Keratinocyte (primary cell): ENCODE results near the gene GRWD1. TPM values are rescaled to one million over a fixed set of nuclear protein-coding genes. Genes with fewer than 3 reads are reported as not detected.
"Not testable (repeated sequence)": the region's sequence is repeated elsewhere in the genome, so short reads cannot be mapped to it uniquely, and the experiment has no call there.

Experiments
- DNase-seq: peaks from one replicate; pipeline ENCODE4 v3.0.0-alpha.2; 2011; ENCODE audit warnings: low read depth, missing footprints, low spot score
- FAIRE-seq: peaks from 2 replicates; lab custom pipeline; 2011; peaks lifted over from hg19 to GRCh38; lab: Jason Lieb, UNC
- H2AFZ ChIP-seq: 2 replicates; pipeline ENCODE4 v1.6.0; 2012; ENCODE audit warnings: low read length, control low read depth, inconsistent platforms; ENCODE audit not compliant: control insufficient read depth
- H3K27ac ChIP-seq: 2 replicates; pipeline ENCODE4 v1.5.1; 2011; ENCODE audit warnings: low read length; ENCODE audit not compliant: control insufficient read depth, insufficient read depth
- H3K27me3 ChIP-seq: 3 replicates; pipeline ENCODE4 v1.6.0; 2011; ENCODE audit warnings: low read length; ENCODE audit not compliant: control insufficient read depth, insufficient read depth; ENCODE audit errors: extremely low read depth
- H3K36me3 ChIP-seq, 2 experiments: 2 replicates in 1 of 2; 3 replicates in 1 of 2; pipeline ENCODE4 v1.5.1; 2011; ENCODE audit warnings: low read length in 2 of 2, mild to moderate bottlenecking in 1 of 2; ENCODE audit not compliant: control insufficient read depth in 2 of 2, insufficient read depth in 2 of 2; ENCODE audit errors: extremely low read depth in 1 of 2
- H3K4me1 ChIP-seq: 3 replicates; pipeline ENCODE4 v1.5.1; 2011; ENCODE audit warnings: low read length; ENCODE audit not compliant: control insufficient read depth, insufficient read depth; ENCODE audit errors: extremely low read depth
- H3K4me2 ChIP-seq: 3 replicates; pipeline ENCODE4 v1.6.0; 2011; ENCODE audit warnings: low read depth, low read length; ENCODE audit not compliant: control insufficient read depth, insufficient read depth; ENCODE audit errors: extremely low read depth
- H3K4me3 ChIP-seq, 3 experiments: fragments of 200-600 bp in 1 of 3; sonication (generic) in 1 of 3; 2 replicates in 2 of 3; 3 replicates in 1 of 3; pipeline ENCODE4 v1.5.1; 2011 to 2016; ENCODE audit warnings: low read length in 3 of 3, mild to moderate bottlenecking in 3 of 3, control low read depth in 2 of 3, inconsistent platforms in 1 of 3, low read depth in 1 of 3, mixed read lengths in 1 of 3, mixed run types in 1 of 3, moderate library complexity in 1 of 3; ENCODE audit not compliant: control insufficient read depth in 2 of 3, insufficient read depth in 2 of 3; ENCODE audit errors: extremely low read depth in 1 of 3
- H3K79me2 ChIP-seq: 2 replicates; pipeline ENCODE4 v1.6.0; 2012; ENCODE audit warnings: low read length; ENCODE audit not compliant: control insufficient read depth, insufficient read depth
- H3K9ac ChIP-seq: 3 replicates; pipeline ENCODE4 v1.6.0; 2011; ENCODE audit warnings: low read length; ENCODE audit not compliant: control insufficient read depth, insufficient read depth; ENCODE audit errors: extremely low read depth
- H3K9me1 ChIP-seq: 3 replicates; pipeline ENCODE4 v1.6.0; 2011; ENCODE audit warnings: low read length; ENCODE audit not compliant: control insufficient read depth, insufficient read depth; ENCODE audit errors: extremely low read depth
- H3K9me3 ChIP-seq: 2 replicates; pipeline ENCODE4 v1.5.1; 2012; ENCODE audit warnings: low read depth, low read length; ENCODE audit not compliant: control insufficient read depth
- H4K20me1 ChIP-seq: 3 replicates; pipeline ENCODE4 v1.6.0; 2011; ENCODE audit warnings: low read length; ENCODE audit not compliant: control insufficient read depth, insufficient read depth; ENCODE audit errors: extremely low read depth
- CTCF ChIP-seq, 3 experiments: IDR thresholded peaks in 1 of 3; conservative IDR thresholded peaks in 1 of 3; optimal IDR thresholded peaks in 1 of 3; 2 replicates in 2 of 3; 3 replicates in 1 of 3; pipeline versions ENCODE3 to v1.5.1; 2011; ENCODE audit warnings: low read length in 3 of 3, mild to moderate bottlenecking in 3 of 3, moderate library complexity in 2 of 3, control low read depth in 1 of 3, inconsistent platforms in 1 of 3; ENCODE audit not compliant: insufficient read depth in 2 of 3; ENCODE audit errors: extremely low read depth in 1 of 3
- EZH2 ChIP-seq: IDR thresholded peaks from one replicate; pipeline ENCODE4 v1.6.1; 2012; ENCODE audit warnings: inconsistent platforms, mild to moderate bottlenecking, low read length, moderate library complexity
- dilution Hi-C: fragments of 300-500 bp; cut with MboI; formaldehyde crosslinking; loops from one replicate; pipeline ENCODE4 v1.7.0; 2020; ENCODE audit warnings: low sequenced_read_pairs; ENCODE audit not compliant: extremely low pct_ligation_motif_present
- polyA plus RNA-seq, 5 experiments: library from polyadenylated mRNA; depleted of rRNA in 3 of 5; stranded (reverse) in 3 of 5; stranded (forward) in 1 of 5; unstranded in 1 of 5; fragments of >200 nt; gene quantifications; 1 replicate in 1 of 5; 2 replicates in 3 of 5; 3 replicates in 1 of 5; pipeline versions ENCODE4 v1.2.1 to v1.2.3, GENCODE V29; 2011 to 2012; ENCODE audit warnings: missing spikeins in 2 of 5, low read depth in 1 of 5, low replicate concordance in 1 of 5

The GRWD1 gene
- polyA plus RNA-seq, 1 donor (not counting 4 experiments of a cell fraction or from before 2014, with no cell fraction given) = 26.1 TPM

DNA sequence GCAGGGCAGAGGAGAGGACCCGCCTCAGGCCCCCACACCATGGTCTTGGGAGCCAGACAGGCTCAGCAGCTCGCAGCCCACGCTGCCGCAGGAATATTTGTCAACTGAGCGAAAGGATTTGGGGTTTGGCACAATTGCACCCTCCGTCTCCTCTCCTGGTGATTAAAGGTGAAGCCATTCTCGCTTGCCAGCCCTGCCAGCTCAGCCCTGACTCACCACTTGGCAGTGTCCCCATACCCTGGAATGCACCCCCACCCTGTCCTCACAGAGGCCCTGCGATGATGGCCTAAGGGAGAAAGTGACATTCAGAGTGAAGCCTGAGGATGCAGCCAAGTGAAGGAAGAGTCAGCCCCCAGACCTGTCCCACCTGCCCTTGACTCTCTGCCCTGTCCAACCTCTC lies 42.2 kb downstream of the GRWD1 start:
- peaks cover 30% of the 10 kb centered on the region for H3K4me1 ChIP-seq
- peak overlapping the region in 2 of 3 experiments; percentile 29 to 34 for H3K4me3 ChIP-seq
- no peaks in the 10 kb centered on the region for H3K27me3 ChIP-seq
- H3K9me1 ChIP-seq = peaks cover 2% of the 10 kb centered on the region
- peak overlapping the region; percentile 53 for H3K9ac ChIP-seq
- DNase-seq = peak; percentile 81
- no peaks in the 10 kb centered on the region for H4K20me1 ChIP-seq
- H2AFZ ChIP-seq = no peak overlapping the region
- TF ChIP-seq CTCF (optimal IDR thresholded peaks at IDR 0.05 in 1 of 3, IDR thresholded peaks at IDR 0.05 in 1 of 3, conservative IDR thresholded peaks at IDR 0.05 in 1 of 3; ENCODE audit: extremely low read depth in 1 of 3, insufficient read depth in 2 of 3, low read length in 3 of 3) (no peak), EZH2 (no peak)
- peak overlapping the region; percentile 81 for H3K27ac ChIP-seq
- no peaks in the 10 kb centered on the region for H3K36me3 ChIP-seq
- dilution Hi-C loops = no loop called here
- H3K79me2 ChIP-seq = no peaks in the 10 kb centered on the region
- peak; percentile 94 for FAIRE-seq
- H3K4me2 ChIP-seq = peak overlapping the region; percentile 93
- H3K9me3 ChIP-seq = no peaks in the 10 kb centered on the region

- H3K27me3 ChIP-seq, H3K79me2 ChIP-seq, DNase-seq, H3K9me3 ChIP-seq, dilution Hi-C loops, H2AFZ ChIP-seq, H3K36me3 ChIP-seq, H4K20me1 ChIP-seq, H3K4me3 ChIP-seq, FAIRE-seq, H3K9me1 ChIP-seq: not testable (repeated sequence)
- peak overlapping the region; percentile 93 for H3K4me2 ChIP-seq
- H3K4me1 ChIP-seq = peaks cover 30% of the 10 kb centered on the region
- peak overlapping the region; percentile 81 for H3K27ac ChIP-seq
- peak overlapping the region; percentile 41 for H3K9ac ChIP-seq
Observed at GRCh38 chr19:48488478-48488877, 42.7 kb downstream of the GRWD1 start.

DNA sequence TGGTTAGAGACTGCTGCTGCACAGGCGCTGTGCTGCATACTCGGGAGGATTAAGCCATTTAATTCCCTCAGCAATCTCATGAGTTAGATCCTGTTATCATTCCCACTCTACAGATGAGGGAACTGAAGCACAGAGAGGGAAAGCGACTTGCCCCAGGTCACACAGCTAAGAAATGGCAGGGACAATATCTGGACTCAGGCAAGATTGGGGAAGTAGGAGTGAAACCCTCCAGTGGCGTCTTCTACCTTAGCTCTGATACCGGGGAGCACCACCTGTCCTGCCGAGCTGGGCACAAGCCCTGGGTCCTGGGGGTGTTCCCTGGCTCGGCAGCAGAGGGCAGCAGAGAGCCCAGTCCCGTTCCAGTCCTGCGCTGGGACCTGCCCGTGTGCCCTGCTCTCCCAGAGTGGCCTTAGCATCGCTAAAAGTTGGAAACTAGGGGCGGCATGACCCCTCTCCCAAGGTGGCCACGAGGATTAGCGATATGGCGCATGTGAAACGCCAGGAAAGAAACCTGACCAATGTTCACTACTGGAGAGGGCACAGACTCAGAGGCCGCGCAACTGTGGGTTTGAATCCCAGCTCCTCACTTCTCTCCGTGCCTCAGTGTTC lies 43.9 kb downstream of the GRWD1 start:
- H3K4me2 ChIP-seq = no peak overlapping the region
- dilution Hi-C loops = no loop called here
- H3K27me3 ChIP-seq = no peaks in the 10 kb centered on the region
- peaks cover 2% of the 10 kb centered on the region for H3K9me1 ChIP-seq
- H3K9ac ChIP-seq = no peak overlapping the region
- DNase-seq (no peak), FAIRE-seq (peak; percentile 63)
- H3K9me3 ChIP-seq = no peaks in the 10 kb centered on the region
- no peaks in the 10 kb centered on the region for H3K36me3 ChIP-seq
- no peaks in the 10 kb centered on the region for H3K79me2 ChIP-seq
- no peak overlapping the region for H2AFZ ChIP-seq
- no peak overlapping the region for H3K4me3 ChIP-seq
- no peak overlapping the region for H3K27ac ChIP-seq
- H3K4me1 ChIP-seq = peaks cover 38% of the 10 kb centered on the region
- no peaks in the 10 kb centered on the region for H4K20me1 ChIP-seq
- peak; percentile 92 to 98 (median 93) for TF ChIP-seq CTCF (optimal IDR thresholded peaks at IDR 0.05 in 1 of 3, IDR thresholded peaks at IDR 0.05 in 1 of 3, conservative IDR thresholded peaks at IDR 0.05 in 1 of 3; ENCODE audit: extremely low read depth in 1 of 3, insufficient read depth in 2 of 3, low read length in 3 of 3)
- no peak for TF ChIP-seq EZH2
